ENCODE measurements around the gene USO1.
"Not testable (repeated sequence)": the region's sequence is repeated elsewhere in the genome, so short reads cannot be mapped to it uniquely, and the experiment has no call there.

- not testable (repeated sequence) for TF ChIP-seq POLR2AphosphoS5, CTCF, EP300 (IDR thresholded peaks at IDR 0.05)
Observed at GRCh38 chr4:75806035-75806434, 81.7 kb downstream of the USO1 start.
